Fibroblast of villous mesenchyme (primary cell): Measurements from ENCODE around the gene RBMS3. TPM values are rescaled to one million over a fixed set of nuclear protein-coding genes. Genes with fewer than 3 reads are reported as not detected.

ENCODE experiments used
- DNase-seq: peaks from one replicate; pipeline ENCODE4 v3.0.0-alpha.2; 2010; ENCODE audit warnings: low read depth
- H3K4me3 ChIP-seq: 2 replicates; pipeline ENCODE4 v1.5.1; 2011; ENCODE audit warnings: low read depth, mild to moderate bottlenecking, low read length
- total RNA-seq: library from RNA; depleted of rRNA; stranded (reverse); fragments of >200 nt; gene quantifications from 2 replicates; pipeline ENCODE4 v1.2.3, GENCODE V29; 2012
- TF ChIP-seq, protein P1 (sequence below): IDR thresholded peaks from 2 replicates; pipeline ENCODE4 v1.5.1; 2012; ENCODE audit warnings: low read depth, mild to moderate bottlenecking, low read length; ENCODE audit not compliant: insufficient read depth

Gene RBMS3
- total RNA-seq, 1 donor = 85.9 TPM

DNA sequence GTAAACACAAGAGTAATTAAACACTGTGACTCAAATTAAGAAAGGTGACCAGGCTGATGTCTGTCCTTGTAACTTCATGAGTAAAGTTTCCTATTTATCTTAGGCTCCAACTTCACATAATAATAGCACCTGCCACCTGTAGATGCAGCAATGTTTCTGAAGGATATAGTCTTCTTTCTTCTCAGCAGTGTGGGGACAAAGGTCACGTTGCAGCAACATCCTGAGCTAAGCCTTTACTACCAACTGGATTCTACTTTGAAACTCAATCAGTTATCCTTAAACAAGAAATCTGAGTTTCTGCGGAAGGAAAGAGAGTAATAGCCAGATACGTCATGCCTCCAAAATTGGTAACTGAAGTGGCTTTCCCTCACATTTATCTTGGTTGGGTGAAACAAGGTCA lies 253.1 kb downstream of the RBMS3 start:
- TF ChIP-seq, protein P1, sequence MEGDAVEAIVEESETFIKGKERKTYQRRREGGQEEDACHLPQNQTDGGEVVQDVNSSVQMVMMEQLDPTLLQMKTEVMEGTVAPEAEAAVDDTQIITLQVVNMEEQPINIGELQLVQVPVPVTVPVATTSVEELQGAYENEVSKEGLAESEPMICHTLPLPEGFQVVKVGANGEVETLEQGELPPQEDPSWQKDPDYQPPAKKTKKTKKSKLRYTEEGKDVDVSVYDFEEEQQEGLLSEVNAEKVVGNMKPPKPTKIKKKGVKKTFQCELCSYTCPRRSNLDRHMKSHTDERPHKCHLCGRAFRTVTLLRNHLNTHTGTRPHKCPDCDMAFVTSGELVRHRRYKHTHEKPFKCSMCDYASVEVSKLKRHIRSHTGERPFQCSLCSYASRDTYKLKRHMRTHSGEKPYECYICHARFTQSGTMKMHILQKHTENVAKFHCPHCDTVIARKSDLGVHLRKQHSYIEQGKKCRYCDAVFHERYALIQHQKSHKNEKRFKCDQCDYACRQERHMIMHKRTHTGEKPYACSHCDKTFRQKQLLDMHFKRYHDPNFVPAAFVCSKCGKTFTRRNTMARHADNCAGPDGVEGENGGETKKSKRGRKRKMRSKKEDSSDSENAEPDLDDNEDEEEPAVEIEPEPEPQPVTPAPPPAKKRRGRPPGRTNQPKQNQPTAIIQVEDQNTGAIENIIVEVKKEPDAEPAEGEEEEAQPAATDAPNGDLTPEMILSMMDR = no peak
- no peak overlapping the region for H3K4me3 ChIP-seq
- DNase-seq = no peak

DNA sequence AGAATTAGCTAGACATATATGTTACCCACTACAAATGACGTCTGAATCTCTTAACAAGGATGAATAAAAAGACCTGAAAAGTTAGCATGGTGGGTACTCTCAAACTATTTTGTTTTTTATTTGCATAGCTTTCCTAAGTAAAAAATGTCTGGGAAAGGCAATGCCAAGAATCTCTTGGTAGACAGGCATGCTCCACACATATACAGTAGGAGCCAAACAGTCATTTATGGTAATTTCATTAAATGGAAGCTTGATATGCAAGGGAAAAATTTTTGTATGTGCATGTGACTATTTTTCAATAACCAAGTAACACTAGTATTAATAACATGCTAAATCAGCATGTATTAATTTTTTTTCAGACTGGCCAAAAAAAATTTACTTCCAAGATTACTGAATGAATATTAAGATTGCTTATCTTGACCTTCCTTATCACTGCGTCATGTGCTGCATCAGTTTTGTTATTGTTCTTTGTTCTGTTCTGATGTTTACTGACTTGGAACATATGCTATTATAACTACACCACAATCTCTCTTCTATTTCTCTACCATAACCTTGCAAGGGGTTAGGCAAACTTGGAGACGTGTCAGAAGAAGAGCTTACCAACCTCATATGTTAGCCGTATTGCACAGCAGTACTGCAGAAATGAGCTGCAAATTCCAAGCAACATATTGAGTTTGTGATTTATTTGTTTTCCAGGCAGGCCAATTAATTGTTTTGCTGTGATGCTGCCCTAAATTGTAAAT lies 255.3 kb downstream of the RBMS3 start:
- TF ChIP-seq, protein P1 = no peak
- no peak for DNase-seq
- H3K4me3 ChIP-seq = no peak overlapping the region

DNA sequence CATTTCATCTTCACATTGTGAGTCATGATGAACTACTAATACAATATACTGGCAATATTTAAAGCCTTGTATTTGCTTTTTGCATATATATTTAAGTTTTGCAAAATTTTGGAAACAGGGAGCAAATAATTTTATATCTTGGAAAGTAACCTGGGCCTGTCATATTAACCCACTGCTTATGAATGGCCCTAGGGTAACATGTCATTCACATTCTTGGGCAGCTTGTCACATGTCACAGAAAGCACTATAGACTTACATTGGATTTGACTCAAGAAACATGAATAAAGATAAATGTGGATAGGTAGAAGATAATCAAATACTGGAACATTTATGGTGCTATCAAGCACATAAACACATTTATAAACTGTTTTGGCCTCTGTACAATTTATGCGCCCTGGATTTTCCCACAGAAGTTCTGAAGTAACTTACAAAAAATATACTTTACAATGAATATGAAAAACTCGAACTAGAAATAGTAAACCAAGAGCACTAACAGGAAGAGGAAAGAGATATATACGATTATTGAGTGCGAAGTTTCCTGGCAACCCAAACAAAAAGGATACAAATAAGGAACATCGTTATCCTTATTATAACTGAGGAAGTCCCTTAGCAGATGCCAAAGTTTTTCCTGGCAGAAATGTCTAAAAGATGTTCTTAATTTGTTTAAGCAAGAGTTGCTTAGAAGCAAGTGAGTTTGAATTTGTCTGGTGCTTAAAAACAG lies 257.2 kb downstream of the RBMS3 start:
- TF ChIP-seq, protein P1 = no peak
- DNase-seq = no peak
- H3K4me3 ChIP-seq = no peak overlapping the region

DNA sequence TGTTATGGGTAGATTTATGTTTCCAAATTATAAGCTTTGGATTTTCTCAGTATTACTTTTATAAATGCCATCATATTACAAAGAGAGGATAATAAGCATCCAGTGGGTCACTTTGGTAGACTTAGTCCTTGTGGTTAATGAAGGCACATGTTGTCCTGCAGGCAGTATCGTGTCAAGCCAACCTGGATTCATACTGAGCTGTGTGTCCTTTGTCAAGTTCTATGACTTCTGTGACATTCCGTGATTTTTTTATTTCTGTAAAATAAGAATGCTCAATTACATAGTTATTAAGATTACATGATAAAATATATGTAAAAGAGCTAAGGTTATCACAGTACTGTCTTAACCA lies 257.7 kb downstream of the RBMS3 start:
- DNase-seq = no peak
- H3K4me3 ChIP-seq = no peak overlapping the region
- TF ChIP-seq, protein P1 = no peak

DNA sequence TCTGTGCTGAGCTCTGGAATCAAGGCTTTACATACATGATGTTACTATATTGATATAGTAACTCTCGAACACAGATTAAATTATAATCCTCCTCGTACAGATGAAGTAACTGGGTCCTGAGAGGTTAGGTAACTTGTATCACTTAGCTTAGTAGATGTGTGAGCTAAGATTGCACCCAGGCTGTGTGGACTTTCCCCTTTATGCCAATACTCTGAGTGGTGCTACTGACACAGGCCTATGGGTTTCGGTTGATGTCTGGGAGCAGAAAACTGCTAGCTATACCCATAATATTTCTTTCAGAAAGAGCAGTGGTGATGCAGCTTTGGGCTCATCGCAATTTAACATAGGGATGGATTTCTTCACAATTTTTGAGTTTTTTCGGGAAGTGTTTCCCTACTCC lies 259.7 kb downstream of the RBMS3 start:
- no peak overlapping the region for H3K4me3 ChIP-seq
- TF ChIP-seq, protein P1 = no peak
- DNase-seq = no peak

DNA sequence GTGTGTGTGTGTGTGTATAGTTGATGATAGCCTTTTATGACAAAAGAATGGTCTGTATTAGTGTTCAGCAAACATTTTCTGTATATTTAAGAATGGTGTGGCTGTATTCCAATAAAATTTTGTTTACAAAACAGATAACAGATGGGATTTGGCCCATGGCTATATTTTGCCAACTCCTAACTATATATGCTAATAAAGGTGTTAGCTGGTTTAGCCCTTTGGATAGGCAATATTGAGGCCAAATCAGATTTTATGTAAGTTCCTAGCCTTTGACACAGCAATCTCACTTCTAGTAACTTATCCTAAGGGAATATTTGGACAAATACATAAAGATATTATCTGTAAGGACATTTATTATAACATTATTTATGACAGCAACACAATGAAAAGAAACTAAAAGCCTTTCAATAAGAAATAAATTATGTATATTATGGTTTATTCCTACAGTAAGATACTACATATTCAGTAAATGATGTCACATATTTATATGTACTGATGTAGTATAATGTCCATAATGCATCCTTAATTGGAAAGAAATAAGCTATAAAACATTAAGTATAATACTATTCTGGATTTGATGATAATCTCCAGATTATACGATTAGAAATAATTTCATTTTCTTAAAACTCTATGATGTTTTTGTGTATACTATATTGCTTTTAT lies 264.0 kb downstream of the RBMS3 start:
- DNase-seq = no peak
- TF ChIP-seq, protein P1 = no peak
- no peak overlapping the region for H3K4me3 ChIP-seq
